ENCODE measurements around the gene LPCAT1.
A peak's percentile ranks its signal among the peaks of the same experiment; 100 is the strongest.
"Not testable (repeated sequence)": the region's sequence is repeated elsewhere in the genome, so short reads cannot be mapped to it uniquely, and the experiment has no call there.

LPCAT1 gene

DNA sequence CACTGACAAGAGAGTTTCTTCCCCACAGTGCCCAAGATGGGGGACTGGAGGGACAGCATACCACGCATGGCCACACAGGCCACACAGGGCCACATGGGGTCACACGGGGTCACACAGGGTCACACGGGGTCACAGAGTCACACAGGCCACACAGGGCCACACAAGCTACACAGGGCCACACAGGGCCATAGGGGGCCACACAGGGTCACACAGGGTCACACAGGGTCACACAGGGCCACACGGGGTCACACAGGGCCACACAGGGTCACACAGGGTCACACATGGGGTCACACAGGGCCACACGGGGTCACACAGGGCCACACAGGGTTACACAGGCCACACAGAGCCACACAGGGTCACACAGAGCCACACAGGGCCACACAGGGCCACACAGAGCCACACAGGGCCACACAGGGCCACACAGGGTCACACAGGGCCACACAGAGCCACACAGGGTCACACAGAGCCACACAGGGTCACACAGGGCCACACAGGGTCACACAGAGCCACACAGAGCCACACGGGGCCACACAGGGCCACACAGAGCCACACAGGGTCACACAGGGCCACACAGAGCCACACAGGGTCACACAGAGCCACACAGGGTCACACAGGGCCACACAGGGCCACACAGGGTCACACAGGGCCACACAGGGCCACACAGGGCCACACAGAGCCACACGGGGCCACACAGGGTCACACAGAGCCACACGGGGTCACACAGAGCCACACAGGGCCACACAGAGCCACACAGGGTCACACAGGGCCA is 15.8 kb upstream of the LPCAT1 start:
- H3K36me3 Mint-ChIP-seq (ENCODE audit: low read depth); H3K27ac Mint-ChIP-seq; H3K27me3 Mint-ChIP-seq; H3K9me3 Mint-ChIP-seq; H3K4me3 Mint-ChIP-seq: not testable (repeated sequence)
- DNase-seq: peak; percentile 23
- peaks cover 23% of the 10 kb centered on the region for H3K4me1 Mint-ChIP-seq (ENCODE audit: low read depth)

DNA sequence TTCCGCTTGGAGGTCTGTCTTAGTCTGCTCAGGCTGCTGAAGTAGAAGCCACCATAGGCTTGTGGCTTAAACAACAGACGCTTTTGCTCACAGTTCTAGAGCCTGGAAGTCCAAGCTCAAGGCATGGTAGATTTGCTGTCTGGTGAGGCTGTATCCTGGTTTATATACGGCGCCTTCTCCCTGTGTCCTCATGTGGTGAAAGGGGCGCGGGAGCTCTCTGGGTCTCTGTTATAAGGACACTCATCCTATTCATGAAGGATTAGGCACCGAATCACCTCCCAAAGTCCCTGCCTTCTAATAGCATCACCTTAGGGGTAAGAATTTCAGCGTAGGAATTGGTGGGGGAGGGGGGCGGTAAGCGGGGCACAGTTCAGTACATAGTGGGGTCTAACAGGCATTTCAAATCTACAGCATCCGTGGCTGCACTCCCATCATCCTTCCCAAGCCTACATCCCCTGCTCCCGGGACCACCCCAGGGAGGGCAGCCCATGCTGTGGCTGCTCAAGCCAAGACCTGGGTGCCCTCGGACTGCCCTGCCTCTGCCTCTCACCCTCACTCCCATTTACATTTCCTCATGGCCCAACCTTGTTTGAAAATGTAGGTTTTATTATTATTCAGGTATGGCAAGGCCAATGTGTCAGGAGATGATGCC is 15.1 kb upstream of the LPCAT1 start:
- Mint-ChIP-seq H3K4me1 (ENCODE audit: low read depth) (peaks cover 23% of the 10 kb centered on the region), H3K27ac (peak overlapping the region; percentile 66), H3K27me3 (no peaks in the 10 kb centered on the region), H3K36me3 (ENCODE audit: low read depth) (no peaks in the 10 kb centered on the region), H3K4me3 (no peak overlapping the region), H3K9me3 (no peaks in the 10 kb centered on the region)
- DNase-seq: peak; percentile 13

DNA sequence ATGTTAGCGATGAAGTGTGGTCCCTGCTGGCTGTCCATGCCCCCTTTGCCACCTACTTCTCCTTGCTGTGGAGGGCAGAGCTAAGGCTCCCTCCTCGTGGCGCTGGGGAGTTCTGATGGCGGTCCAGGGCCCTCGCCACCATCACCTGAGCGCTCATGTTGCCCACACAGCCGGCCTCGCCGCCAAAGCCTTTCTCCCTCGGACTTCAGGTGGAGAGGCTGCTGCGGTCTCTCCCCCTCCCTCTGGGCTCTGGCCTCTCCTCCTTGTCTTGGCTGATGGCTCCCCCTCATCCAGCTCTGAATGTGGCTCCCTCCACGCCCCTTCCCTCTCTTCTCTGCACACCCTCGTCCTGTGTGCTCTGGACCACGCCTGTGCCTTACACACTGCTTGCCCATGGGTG is 14.5 kb upstream of the LPCAT1 start:
- Mint-ChIP-seq H3K36me3 (ENCODE audit: low read depth) (no peaks in the 10 kb centered on the region), H3K4me3 (no peak overlapping the region), H3K4me1 (ENCODE audit: low read depth) (peaks cover 23% of the 10 kb centered on the region), H3K9me3 (no peaks in the 10 kb centered on the region), H3K27me3 (no peaks in the 10 kb centered on the region), H3K27ac (no peak overlapping the region)
- peak; percentile 15 for DNase-seq

DNA sequence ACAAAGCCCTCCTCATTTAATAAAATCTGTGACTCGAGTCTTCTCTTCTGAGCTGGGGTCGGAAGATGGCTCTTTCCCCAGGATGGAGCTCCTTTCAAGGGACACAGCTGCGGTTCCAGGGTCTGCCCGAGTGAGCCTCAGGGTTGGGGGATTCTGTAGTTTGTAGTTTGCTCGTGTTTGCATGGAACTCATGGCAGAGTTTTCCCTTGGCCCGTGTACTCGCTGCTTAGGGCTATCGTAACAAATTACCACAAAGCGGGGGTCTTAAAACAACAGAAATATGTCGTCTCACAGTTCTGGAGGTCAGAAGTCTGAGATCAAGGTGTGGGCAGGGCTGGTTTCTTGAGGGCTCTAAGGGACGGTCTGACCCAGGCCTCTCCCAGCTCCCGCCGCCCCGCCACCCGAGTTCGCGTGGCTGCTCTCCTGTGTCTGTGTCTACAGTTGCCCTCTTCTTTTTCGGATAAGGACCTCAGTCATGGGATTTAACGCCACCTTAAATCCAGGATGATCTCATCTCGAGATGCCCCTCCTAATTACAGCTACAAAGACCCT is 13.9 kb upstream of the LPCAT1 start:
- Mint-ChIP-seq H3K27me3 (no peaks in the 10 kb centered on the region), H3K36me3 (ENCODE audit: low read depth) (no peaks in the 10 kb centered on the region), H3K4me3 (no peak overlapping the region), H3K4me1 (ENCODE audit: low read depth) (peaks cover 23% of the 10 kb centered on the region), H3K9me3 (no peaks in the 10 kb centered on the region), H3K27ac (peak overlapping the region; percentile 88)
- peak; percentile 7 for DNase-seq

DNA sequence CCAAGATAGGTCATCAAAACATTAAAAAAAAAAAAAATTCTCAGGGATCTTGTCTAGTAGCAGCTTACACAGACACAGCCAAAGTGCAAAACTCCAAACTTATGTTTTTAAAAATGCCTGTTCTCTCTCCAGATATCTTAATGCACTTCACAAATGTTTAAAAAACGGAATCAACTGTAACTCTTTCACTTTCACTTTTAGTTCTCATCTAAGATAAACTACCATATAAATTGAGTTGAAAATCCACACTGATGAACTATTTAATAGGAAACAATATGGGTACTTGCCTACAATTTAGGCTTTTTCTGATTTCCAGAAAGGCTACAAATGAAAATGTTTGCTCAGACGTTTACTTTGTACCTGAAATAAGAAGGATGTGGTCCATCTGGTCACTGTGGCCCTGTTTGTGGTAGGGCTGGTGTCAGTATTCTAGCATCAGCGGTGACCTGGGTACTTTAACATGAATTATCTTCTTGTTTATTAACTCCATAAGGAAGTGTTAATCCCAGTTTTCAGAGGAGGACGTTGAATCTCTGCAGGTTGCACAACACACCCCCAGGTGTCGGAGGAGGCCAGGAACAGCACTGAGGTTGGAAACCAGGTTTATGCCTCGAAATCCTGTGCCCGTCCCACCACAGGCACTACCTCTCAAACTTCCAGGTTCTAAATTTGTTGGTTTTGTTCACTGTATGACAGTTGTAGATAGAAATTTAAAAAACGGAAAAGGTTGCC is 13.3 kb upstream of the LPCAT1 start:
- Mint-ChIP-seq H3K9me3 (no peaks in the 10 kb centered on the region), H3K27ac (peak overlapping the region; percentile 88), H3K4me1 (ENCODE audit: low read depth) (peaks cover 23% of the 10 kb centered on the region), H3K36me3 (ENCODE audit: low read depth) (no peaks in the 10 kb centered on the region), H3K4me3 (peak overlapping the region; percentile 71), H3K27me3 (no peaks in the 10 kb centered on the region)
- peak; percentile 17 for DNase-seq

DNA sequence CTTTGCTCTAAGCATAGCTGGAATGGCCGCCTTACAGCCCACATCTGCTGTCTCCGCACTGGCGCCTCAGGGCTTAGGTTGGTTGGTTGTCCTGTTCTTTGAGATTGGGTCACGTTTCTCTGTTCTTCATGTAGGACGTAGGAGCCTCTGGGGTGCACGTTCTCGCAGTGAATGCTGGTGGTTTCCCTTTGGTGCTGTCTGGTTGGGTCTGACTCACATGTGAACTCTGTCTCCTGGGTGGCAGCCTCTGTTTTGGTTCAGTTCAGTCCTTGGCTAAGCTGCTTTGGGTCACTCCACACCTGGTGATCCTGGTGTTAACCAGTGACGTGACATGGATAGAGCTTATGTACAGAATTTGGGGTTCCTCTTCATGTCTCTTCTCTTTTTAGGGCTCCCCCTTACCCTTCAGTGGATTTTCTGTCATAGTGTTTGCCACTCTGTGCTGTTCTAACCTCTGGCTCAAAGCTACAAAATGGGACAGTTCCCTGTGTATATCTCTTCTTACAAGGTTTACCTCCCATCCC is 12.6 kb upstream of the LPCAT1 start:
- peak overlapping the region; percentile 71 for H3K4me3 Mint-ChIP-seq
- DNase-seq: peak; percentile 75
- H3K27me3 Mint-ChIP-seq: no peaks in the 10 kb centered on the region
- peak overlapping the region; percentile 88 for H3K27ac Mint-ChIP-seq
- H3K4me1 Mint-ChIP-seq (ENCODE audit: low read depth): peaks cover 23% of the 10 kb centered on the region
- H3K9me3 Mint-ChIP-seq: no peaks in the 10 kb centered on the region
- H3K36me3 Mint-ChIP-seq (ENCODE audit: low read depth): no peaks in the 10 kb centered on the region

DNA sequence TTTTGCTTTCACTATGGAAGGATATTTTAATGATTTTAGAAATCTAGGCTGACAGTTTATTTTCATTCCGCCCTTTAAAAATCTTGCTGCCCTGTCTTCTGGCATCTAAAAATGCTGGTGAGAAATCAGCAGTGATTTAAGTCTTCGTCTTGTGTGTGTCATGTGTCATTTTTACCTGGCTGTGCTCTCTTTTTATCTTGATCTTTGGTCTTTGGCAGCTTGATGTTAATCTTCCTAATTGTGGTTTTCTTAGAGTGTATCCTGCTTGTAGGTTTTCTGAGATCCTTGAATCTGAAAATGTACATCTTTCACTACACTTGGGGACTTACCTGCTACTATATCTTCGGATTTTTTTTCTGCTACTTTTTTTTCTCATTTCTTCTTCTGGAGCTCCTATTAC is 11.9 kb upstream of the LPCAT1 start:
- Mint-ChIP-seq H3K27ac (peak overlapping the region; percentile 88), H3K4me3 (peak overlapping the region; percentile 71)
- no peak for DNase-seq

DNA sequence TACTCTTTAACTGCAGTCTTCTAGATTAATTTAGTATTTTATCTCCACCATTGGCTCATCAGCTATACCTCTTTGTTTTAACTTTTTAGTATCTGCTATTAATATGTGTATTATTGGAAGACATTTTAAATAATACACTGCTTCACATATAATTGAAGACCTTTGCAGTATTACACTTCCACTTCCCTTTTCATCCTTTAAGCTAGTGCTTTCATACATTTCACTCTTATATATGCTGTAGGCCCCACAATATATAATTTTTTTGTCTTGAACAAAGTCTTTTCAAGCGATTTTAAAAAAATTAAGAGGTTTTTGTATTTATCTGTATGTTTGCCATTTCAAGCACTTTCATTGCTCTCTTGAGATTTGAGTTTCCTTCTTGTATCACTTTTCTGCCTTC is 8.6 kb upstream of the LPCAT1 start:
- peaks cover 24% of the 10 kb centered on the region for H3K4me1 Mint-ChIP-seq (ENCODE audit: low read depth)
- no peak overlapping the region for H3K27ac Mint-ChIP-seq
- no peaks in the 10 kb centered on the region for H3K36me3 Mint-ChIP-seq (ENCODE audit: low read depth)
- H3K27me3 Mint-ChIP-seq: no peaks in the 10 kb centered on the region
- H3K9me3 Mint-ChIP-seq: no peaks in the 10 kb centered on the region
- H3K4me3 Mint-ChIP-seq: no peak overlapping the region
- DNase-seq: no peak

More for the DNA sequence above, 11.9 kb upstream of the LPCAT1 start:
- Mint-ChIP-seq H3K27me3 (no peaks in the 10 kb centered on the region), H3K9me3 (no peaks in the 10 kb centered on the region), H3K4me1 (ENCODE audit: low read depth) (peaks cover 23% of the 10 kb centered on the region), H3K36me3 (ENCODE audit: low read depth) (no peaks in the 10 kb centered on the region)

DNA sequence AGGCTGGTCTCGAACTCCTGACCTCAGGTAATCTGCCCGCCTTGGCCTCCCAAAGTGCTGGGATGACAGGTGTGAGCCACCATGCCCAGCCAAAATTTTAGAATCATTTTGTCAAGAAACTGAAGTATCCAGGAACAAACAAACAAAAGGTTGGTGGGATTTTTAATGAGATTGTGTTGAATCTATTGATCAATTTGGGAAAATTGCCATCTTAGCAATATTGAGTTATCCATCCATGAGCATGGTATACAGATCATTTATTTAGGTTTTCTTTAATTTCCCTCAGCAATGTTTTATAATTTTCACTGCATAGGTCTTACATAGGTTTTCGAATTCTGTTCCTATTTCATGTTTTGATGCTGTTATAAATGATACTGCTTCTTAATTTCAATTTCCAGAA is 5.7 kb upstream of the LPCAT1 start:
- Mint-ChIP-seq H3K27me3 (no peaks in the 10 kb centered on the region), H3K9me3 (no peaks in the 10 kb centered on the region), H3K4me1 (ENCODE audit: low read depth) (peaks cover 14% of the 10 kb centered on the region), H3K4me3 (no peak overlapping the region), H3K27ac (no peak overlapping the region), H3K36me3 (ENCODE audit: low read depth) (no peaks in the 10 kb centered on the region)
- DNase-seq: no peak

DNA sequence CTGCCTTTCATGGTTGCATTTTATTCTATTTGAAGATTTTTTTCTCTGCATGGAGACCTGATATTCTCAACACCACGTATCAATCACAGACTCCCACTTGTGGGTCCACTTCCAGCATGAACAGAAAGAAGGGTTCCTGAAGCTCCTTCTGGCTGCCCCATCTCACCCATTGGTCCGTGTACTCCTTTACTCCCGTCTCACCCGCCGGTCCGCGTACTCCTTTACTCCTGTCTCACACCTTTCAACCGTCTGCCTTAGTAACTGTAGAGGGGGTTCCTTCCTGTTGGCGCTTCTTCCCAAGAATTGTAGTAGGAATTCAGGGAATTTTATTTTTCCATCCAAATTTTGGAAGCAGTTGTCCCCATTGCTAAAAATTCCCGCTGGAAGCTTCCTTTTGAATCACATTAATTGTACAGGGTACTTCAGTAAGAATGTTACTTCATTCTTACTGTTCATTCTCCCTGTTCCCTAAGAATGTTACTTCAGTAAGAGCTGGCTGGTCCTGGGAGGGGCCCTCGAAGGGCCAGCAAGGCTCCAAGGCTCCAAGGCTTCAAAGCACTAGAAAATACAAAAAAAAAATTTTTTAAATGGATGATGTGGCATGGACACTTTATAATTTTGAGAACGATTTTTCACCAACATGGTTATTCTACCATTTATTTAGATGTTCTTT is 3.9 kb upstream of the LPCAT1 start:
- Mint-ChIP-seq H3K27ac (no peak overlapping the region), H3K9me3 (no peaks in the 10 kb centered on the region), H3K4me1 (ENCODE audit: low read depth) (peaks cover 16% of the 10 kb centered on the region), H3K36me3 (ENCODE audit: low read depth) (peaks cover 2% of the 10 kb centered on the region), H3K27me3 (no peaks in the 10 kb centered on the region), H3K4me3 (no peak overlapping the region)
- no peak for DNase-seq

DNA sequence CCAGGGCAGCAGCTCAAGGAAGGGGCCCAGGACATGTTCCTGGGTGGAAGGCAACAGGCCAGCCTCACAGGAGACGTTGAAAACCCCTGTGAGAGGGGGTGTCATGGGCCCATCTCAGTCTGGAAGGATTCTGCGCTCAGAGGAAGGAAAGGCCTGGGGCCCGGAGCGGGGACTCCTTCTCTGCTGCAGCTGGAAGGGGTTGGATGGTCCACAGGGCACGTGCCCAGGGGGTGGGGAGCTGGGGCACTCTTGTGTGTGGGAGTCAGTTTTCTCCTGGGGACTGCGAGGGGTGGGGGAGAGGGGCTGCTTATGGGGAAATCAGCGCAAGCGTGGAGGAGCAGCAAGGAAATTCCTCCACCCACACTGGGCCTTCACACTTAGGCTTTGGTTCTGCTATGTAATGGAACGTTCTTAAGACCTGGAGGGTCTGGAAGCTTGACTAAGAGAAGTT is 2.9 kb upstream of the LPCAT1 start:
- H3K4me3 Mint-ChIP-seq: no peak overlapping the region

DNA sequence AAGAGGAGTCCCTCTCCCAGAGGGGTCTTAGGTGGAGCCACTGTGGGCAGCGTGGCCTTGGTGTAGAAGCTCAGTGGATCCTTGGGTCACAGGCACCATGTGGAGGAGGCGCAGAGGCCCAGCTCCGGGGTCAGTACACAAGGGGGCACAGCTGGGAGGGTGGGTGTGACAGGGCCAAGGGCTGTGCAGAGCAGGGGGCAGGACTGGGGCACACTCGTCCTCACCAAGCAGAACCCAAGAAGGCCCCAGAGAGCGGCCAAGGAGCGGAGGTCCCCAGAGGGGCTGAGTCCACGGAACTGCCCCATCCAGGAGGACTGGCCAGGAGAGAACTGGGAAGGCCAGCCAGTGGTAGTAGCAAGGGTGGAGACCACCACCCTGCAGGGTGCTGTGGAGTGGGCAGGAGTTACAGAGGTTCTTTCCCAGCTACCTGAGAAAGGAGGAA is 2.5 kb upstream of the LPCAT1 start:
- no peak overlapping the region for H3K4me3 Mint-ChIP-seq
- H3K27me3 Mint-ChIP-seq: no peaks in the 10 kb centered on the region
- peaks cover 28% of the 10 kb centered on the region for H3K4me1 Mint-ChIP-seq (ENCODE audit: low read depth)
- peak overlapping the region; percentile 30 for H3K27ac Mint-ChIP-seq
- peaks cover 15% of the 10 kb centered on the region for H3K36me3 Mint-ChIP-seq (ENCODE audit: low read depth)
- DNase-seq: peak; percentile 25
- H3K9me3 Mint-ChIP-seq: no peaks in the 10 kb centered on the region

More for the DNA sequence above, 2.9 kb upstream of the LPCAT1 start:
- DNase-seq: peak; percentile 25
- peak overlapping the region; percentile 30 for H3K27ac Mint-ChIP-seq
- H3K4me1 Mint-ChIP-seq (ENCODE audit: low read depth): peaks cover 24% of the 10 kb centered on the region
- H3K27me3 Mint-ChIP-seq: no peaks in the 10 kb centered on the region
- H3K36me3 Mint-ChIP-seq (ENCODE audit: low read depth): peaks cover 10% of the 10 kb centered on the region
- H3K9me3 Mint-ChIP-seq: no peaks in the 10 kb centered on the region

DNA sequence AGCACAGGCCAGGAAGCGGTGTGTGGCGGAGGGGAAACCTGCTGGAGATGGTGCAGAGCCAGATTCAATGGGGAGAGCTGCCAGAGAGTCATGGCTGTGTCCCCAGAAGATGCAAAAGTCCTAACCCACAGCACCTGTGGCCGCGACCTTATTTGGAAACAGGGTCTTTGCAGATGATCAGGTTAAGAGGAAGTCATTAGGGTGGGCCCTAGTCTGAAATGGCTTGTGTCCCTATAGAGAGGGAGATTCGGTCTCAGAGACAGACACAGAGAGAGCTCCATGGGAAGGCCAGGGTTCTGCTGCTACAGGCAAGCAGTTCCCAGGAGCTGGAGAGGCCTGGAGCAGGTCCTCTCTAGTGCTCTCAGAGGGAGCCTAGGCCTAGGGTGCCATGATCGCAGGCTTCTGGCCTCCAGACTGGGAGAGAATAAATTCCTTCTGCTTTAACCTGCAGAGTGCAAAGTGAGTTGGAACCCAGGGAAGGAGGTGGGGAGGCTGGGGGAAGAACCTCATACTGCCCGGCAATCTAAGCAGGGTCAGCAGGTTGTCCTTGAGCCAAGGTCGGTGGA is 1.9 kb upstream of the LPCAT1 start:
- DNase-seq: peak; percentile 31
- Mint-ChIP-seq H3K9me3 (no peaks in the 10 kb centered on the region), H3K27me3 (no peaks in the 10 kb centered on the region), H3K36me3 (ENCODE audit: low read depth) (peaks cover 19% of the 10 kb centered on the region), H3K4me1 (ENCODE audit: low read depth) (peaks cover 32% of the 10 kb centered on the region), H3K4me3 (no peak overlapping the region), H3K27ac (no peak overlapping the region)
